ENCODE results near the gene LRRFIP1. TPM values are rescaled to one million over a fixed set of nuclear protein-coding genes. Genes with fewer than 3 reads are reported as not detected.
A peak's percentile ranks its signal among the peaks of the same experiment; 100 is the strongest.

The LRRFIP1 gene
- total and polyA plus RNA-seq, 2 of the 13 experiments (the other 11 are each of a cell fraction or from before 2014, with no cell fraction given) = 15.9 to 40.5 TPM

GRCh38 chr2:237585590-237586221 is 41.7 kb upstream of the LRRFIP1 start (continued):
- TF ChIP-seq SNAPC2 (CRISPR knock-in tag; IDR thresholded peaks at IDR 0.05) (0 out of 2 replicates have a peak, but pooled peaks have one; percentile 49), HOXA7 (CRISPR knock-in tag; IDR thresholded peaks at IDR 0.05) (no peak), RAD21 (CRISPR knock-in tag; IDR thresholded peaks at IDR 0.05) (no peak), SIN3A (IDR thresholded peaks at IDR 0.05; ENCODE audit: borderline replicate concordance, low read depth, low read length) (peak; percentile 88), ZNF567 (CRISPR knock-in tag; IDR thresholded peaks at IDR 0.05; ENCODE audit: borderline replicate concordance) (peak; percentile 87; the same call in 1 of the 2 replicates), ZBTB46 (CRISPR knock-in tag; IDR thresholded peaks at IDR 0.05; ENCODE audit: borderline replicate concordance) (no peak), ZNF446 (CRISPR knock-in tag; IDR thresholded peaks at IDR 0.05) (no peak), FOXC1 (CRISPR knock-in tag; IDR thresholded peaks at IDR 0.05; ENCODE audit: borderline replicate concordance) (peak; percentile 75; the same call in 1 of the 2 replicates), RFX3 (CRISPR knock-in tag; IDR thresholded peaks at IDR 0.05) (no peak), TFDP1 (CRISPR knock-in tag; IDR thresholded peaks at IDR 0.05; ENCODE audit: borderline replicate concordance) (peak; percentile 48), RBFOX2 (IDR thresholded peaks at IDR 0.05; ENCODE audit: low read depth, low read length) (0 out of 2 replicates have a peak, but pooled peaks have one; percentile 22), CREB3 (CRISPR knock-in tag; IDR thresholded peaks at IDR 0.05) (no peak), ZBTB42 (CRISPR knock-in tag; IDR thresholded peaks at IDR 0.05) (0 out of 2 replicates have a peak, but pooled peaks have one; percentile 47), TMF1 (CRISPR knock-in tag; IDR thresholded peaks at IDR 0.05; ENCODE audit: low read depth) (no peak), TBP (CRISPR knock-in tag; IDR thresholded peaks at IDR 0.05) (no peak), ZNF570 (CRISPR knock-in tag; IDR thresholded peaks at IDR 0.05; ENCODE audit: borderline replicate concordance) (no peak)
- TF ChIP-seq, protein P1, sequence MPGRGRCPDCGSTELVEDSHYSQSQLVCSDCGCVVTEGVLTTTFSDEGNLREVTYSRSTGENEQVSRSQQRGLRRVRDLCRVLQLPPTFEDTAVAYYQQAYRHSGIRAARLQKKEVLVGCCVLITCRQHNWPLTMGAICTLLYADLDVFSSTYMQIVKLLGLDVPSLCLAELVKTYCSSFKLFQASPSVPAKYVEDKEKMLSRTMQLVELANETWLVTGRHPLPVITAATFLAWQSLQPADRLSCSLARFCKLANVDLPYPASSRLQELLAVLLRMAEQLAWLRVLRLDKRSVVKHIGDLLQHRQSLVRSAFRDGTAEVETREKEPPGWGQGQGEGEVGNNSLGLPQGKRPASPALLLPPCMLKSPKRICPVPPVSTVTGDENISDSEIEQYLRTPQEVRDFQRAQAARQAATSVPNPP (CRISPR knock-in tag; IDR thresholded peaks at IDR 0.05) = no peak
- TF ChIP-seq, protein P2, sequence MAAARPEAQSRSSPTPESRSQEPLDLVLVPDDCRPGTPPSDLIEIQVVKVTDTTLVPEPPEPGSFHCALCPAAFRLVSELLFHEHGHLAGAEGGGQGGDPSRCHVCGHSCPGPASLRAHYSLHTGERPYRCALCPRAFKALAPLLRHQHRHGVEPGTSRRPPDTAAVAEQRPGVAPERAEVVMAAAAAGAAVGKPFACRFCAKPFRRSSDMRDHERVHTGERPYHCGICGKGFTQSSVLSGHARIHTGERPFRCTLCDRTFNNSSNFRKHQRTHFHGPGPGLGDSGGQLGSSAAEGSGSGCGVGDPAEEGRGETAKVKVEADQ (CRISPR knock-in tag; IDR thresholded peaks at IDR 0.05; ENCODE audit: borderline replicate concordance) = peak; percentile 95
- TF ChIP-seq, protein P3, sequence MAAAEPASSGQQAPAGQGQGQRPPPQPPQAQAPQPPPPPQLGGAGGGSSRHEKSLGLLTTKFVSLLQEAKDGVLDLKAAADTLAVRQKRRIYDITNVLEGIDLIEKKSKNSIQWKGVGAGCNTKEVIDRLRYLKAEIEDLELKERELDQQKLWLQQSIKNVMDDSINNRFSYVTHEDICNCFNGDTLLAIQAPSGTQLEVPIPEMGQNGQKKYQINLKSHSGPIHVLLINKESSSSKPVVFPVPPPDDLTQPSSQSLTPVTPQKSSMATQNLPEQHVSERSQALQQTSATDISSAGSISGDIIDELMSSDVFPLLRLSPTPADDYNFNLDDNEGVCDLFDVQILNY (CRISPR knock-in tag; conservative IDR thresholded peaks at IDR 0.05) = no peak
- TF ChIP-seq, protein P4, sequence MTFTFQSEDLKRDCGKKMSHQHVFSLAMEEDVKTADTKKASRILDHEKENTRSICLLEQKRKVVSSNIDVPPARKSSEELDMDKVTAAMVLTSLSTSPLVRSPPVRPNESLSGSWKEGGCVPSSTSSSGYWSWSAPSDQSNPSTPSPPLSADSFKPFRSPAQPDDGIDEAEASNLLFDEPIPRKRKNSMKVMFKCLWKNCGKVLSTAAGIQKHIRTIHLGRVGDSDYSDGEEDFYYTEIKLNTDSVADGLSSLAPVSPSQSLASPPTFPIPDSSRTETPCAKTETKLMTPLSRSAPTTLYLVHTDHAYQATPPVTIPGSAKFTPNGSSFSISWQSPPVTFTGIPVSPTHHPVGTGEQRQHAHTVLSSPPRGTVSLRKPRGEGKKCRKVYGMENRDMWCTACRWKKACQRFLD (CRISPR knock-in tag; IDR thresholded peaks at IDR 0.05; ENCODE audit: borderline replicate concordance) = no peak

All from HepG2 (cell line).